ENCODE results near the gene CBLB. TPM values are rescaled to one million over a fixed set of nuclear protein-coding genes. Genes with fewer than 3 reads are reported as not detected.
"Not testable (repeated sequence)": the region's sequence is repeated elsewhere in the genome, so short reads cannot be mapped to it uniquely, and the experiment has no call there.

Gene CBLB
- total RNA-seq, 1 experiment from 2014 or later, result 26.2 TPM

DNA sequence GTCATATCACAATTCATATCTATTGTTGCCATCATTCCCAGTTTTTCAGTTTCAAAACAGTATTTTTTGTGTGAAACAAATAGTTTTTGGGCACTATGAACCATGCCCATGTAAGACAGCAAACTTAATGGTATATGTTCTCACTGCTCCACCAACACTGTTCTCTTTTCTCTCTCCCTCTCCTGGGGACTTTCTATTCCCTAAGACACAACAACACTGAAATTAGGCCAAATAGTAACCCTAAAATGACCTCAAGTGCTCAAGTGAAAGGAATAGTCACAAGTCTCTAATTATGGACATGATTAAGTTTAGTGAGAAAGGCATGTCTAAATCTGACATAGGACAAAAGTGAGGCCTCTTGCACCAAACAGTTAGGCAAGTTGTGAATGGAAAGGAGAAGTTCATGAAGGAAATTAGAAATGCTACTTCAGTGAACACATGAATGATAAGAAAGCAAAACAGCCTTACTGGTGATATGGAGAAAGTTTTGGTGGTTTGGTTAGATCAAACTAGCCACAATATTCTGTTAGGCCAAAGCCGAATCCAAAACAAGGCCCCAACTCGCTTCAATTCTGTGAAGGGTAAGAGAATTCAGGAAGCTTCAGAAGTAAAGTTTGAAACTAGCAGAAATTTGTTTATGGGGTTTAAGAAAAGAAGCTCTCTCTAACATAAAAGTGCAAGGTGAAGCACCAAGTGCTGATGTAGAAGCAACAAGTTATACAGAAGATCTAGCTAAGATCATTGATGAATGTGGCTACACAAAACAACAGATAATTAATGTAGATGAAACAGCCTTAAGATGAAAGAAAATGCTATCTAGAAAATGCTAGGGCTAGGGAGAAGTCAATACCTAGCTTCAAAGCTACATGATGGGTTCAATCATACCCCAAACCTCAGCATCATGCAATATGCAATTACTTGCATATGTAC is 104.2 kb downstream of the CBLB start:
- TF ChIP-seq, protein P1, sequence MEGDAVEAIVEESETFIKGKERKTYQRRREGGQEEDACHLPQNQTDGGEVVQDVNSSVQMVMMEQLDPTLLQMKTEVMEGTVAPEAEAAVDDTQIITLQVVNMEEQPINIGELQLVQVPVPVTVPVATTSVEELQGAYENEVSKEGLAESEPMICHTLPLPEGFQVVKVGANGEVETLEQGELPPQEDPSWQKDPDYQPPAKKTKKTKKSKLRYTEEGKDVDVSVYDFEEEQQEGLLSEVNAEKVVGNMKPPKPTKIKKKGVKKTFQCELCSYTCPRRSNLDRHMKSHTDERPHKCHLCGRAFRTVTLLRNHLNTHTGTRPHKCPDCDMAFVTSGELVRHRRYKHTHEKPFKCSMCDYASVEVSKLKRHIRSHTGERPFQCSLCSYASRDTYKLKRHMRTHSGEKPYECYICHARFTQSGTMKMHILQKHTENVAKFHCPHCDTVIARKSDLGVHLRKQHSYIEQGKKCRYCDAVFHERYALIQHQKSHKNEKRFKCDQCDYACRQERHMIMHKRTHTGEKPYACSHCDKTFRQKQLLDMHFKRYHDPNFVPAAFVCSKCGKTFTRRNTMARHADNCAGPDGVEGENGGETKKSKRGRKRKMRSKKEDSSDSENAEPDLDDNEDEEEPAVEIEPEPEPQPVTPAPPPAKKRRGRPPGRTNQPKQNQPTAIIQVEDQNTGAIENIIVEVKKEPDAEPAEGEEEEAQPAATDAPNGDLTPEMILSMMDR (IDR thresholded peaks at IDR 0.05; ENCODE audit: unreplicated experiment), result no peak
- no peaks in the 10 kb centered on the region for H3K27me3 Mint-ChIP-seq (ENCODE audit: unreplicated experiment)
- DNase-seq, result no peak
- BruUV-seq (replicated peaks), result no TSS peak
- H3K9me3 Mint-ChIP-seq (ENCODE audit: low read depth, unreplicated experiment), result peaks cover 8% of the 10 kb centered on the region
- CTCF ChIA-PET, result interaction anchor here (0.5 kb wide), 1 partner anchor 138 kb away, joined by 4 read pairs; no protein-coding TSS in a partner anchor
- no peak overlapping the region for H3K27ac Mint-ChIP-seq (ENCODE audit: unreplicated experiment)
- no peaks in the 10 kb centered on the region for H3K36me3 Mint-ChIP-seq (ENCODE audit: insufficient read depth, unreplicated experiment)
- H3K4me3 Mint-ChIP-seq (ENCODE audit: low read depth, unreplicated experiment), result no peak overlapping the region
- intact Hi-C loops (cut with micrococcal nuclease; ENCODE audit: unreplicated experiment), result no loop called here
- no peaks in the 10 kb centered on the region for H3K4me1 Mint-ChIP-seq (ENCODE audit: low read depth, unreplicated experiment)

- no peaks in the 10 kb centered on the region for H3K27me3 Mint-ChIP-seq (ENCODE audit: unreplicated experiment)
- H3K36me3 Mint-ChIP-seq (ENCODE audit: insufficient read depth, unreplicated experiment), result no peaks in the 10 kb centered on the region
- no peak for DNase-seq
- intact Hi-C loops (cut with micrococcal nuclease; ENCODE audit: unreplicated experiment), result no loop called here
- CTCF ChIA-PET, result no interaction called here
- H3K27ac Mint-ChIP-seq (ENCODE audit: unreplicated experiment), result no peak overlapping the region
- H3K4me1 Mint-ChIP-seq (ENCODE audit: low read depth, unreplicated experiment), result no peaks in the 10 kb centered on the region
- TF ChIP-seq, protein P1 (IDR thresholded peaks at IDR 0.05; ENCODE audit: unreplicated experiment), result no peak
- no TSS peak for BruUV-seq (replicated peaks)
- H3K4me3 Mint-ChIP-seq (ENCODE audit: low read depth, unreplicated experiment), result no peak overlapping the region
- H3K9me3 Mint-ChIP-seq (ENCODE audit: low read depth, unreplicated experiment), result peaks cover 8% of the 10 kb centered on the region
Measured at GRCh38 chr3:105763659-105764036, 105.2 kb downstream of the CBLB start.

GRCh38 chr3:105762749-105763658 is 105.8 kb downstream of the CBLB start:
- no TSS peak for BruUV-seq (replicated peaks)
- Mint-ChIP-seq H3K4me3 (ENCODE audit: low read depth, unreplicated experiment) (no peak overlapping the region), H3K36me3 (ENCODE audit: insufficient read depth, unreplicated experiment) (no peaks in the 10 kb centered on the region), H3K4me1 (ENCODE audit: low read depth, unreplicated experiment) (no peaks in the 10 kb centered on the region), H3K27ac (ENCODE audit: unreplicated experiment) (no peak overlapping the region), H3K9me3 (ENCODE audit: low read depth, unreplicated experiment) (peaks cover 8% of the 10 kb centered on the region), H3K27me3 (ENCODE audit: unreplicated experiment) (no peaks in the 10 kb centered on the region)
- TF ChIP-seq, protein P1 (IDR thresholded peaks at IDR 0.05; ENCODE audit: unreplicated experiment), result no peak
- CTCF ChIA-PET, result no interaction called here
- intact Hi-C loops (cut with micrococcal nuclease; ENCODE audit: unreplicated experiment), result no loop called here
- no peak for DNase-seq

DNA sequence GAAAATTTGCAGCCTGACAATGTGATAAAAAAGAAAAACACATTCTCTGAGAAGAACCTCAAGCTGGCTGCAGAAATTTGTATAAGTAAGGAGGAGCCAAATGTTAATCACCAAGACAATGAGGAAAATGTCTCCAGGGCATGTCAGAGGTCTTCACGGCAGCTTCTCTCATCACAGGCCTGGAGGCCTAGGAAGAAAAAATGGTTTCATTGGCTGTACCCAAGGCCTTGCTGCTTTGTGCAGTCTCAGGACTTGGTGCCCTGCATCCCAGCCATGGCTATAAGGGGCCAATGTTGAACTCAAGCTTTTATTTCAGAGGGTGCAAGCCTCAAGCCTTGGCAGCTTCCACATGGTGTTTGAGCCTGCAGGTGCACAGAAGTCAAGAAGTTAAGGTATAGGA is 106.6 kb downstream of the CBLB start:
- H3K4me3 Mint-ChIP-seq (ENCODE audit: low read depth, unreplicated experiment); H3K27ac Mint-ChIP-seq (ENCODE audit: unreplicated experiment); H3K27me3 Mint-ChIP-seq (ENCODE audit: unreplicated experiment); DNase-seq; H3K9me3 Mint-ChIP-seq (ENCODE audit: low read depth, unreplicated experiment); BruUV-seq (replicated peaks); intact Hi-C loops (cut with micrococcal nuclease; ENCODE audit: unreplicated experiment); H3K36me3 Mint-ChIP-seq (ENCODE audit: insufficient read depth, unreplicated experiment); H3K4me1 Mint-ChIP-seq (ENCODE audit: low read depth, unreplicated experiment): not testable (repeated sequence)
- CTCF ChIA-PET, result interaction anchor here (0.6 kb wide), 1 partner anchor 1571 kb away, joined by 3 read pairs; no protein-coding TSS in a partner anchor
